ENCODE measurements around the gene GRID2.

DNA sequence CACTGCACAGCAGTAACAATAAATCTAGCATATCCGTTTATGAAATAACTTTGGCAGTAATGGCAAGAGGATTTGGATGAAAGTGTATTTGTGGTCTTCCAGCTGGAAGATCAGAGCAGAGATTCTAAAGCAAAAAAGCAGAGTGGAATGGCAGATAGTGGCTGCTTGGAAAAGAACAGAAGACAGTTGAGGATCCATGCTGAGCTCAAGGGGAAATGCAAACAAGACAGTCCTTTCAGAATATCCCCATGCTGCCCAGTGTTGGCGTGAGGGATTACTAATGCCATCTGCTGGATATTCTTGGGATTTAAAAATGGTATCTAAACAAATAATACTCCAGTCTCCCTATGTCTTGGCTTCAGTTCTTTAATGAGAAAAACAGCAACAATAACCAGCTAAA, 895.7 kb downstream of the GRID2 start:
- TF ChIP-seq POLR2A (IDR thresholded peaks at IDR 0.05): no peak
- peak in 2 of 3 donors; percentile 30 to 37 for TF ChIP-seq CTCF (IDR thresholded peaks at IDR 0.05)

All from breast epithelium (tissue), 3 donors.